ENCODE data around the gene ZNF157. TPM values are rescaled to one million over a fixed set of nuclear protein-coding genes. Genes with fewer than 3 reads are reported as not detected.
A peak's percentile ranks its signal among the peaks of the same experiment; 100 is the strongest.
"Not testable (repeated sequence)": the region's sequence is repeated elsewhere in the genome, so short reads cannot be mapped to it uniquely, and the experiment has no call there.

Gene ZNF157
- 0.14 and 0.58 TPM in 2 replicates for total RNA-seq (ENCODE audit: low replicate concordance)
- long read RNA-seq, result 0 reads

DNA sequence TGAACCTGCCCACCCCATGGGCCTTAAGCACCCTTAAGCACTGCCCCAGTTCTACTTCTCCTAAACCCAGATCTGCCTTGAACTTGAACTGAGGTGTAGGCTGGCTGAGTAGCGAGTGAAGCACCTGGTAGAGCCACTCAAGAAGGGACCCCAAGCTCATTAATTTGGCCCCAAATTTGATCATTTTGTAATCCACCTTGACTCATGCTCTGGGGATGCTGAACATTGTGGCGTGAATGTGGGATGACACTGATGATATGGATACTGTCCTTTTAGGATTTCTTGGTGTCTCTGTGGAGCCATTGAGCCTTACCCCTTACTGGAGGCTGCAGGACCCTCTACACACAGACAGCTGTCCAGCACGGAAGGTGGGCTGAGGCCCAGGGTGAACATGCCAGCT, at the start of gene ZNF157:
ZNF157 (plus strand) TSS at position 301 of the 400 bp plus-strand sequence; CDS start at position 392, 91 bp downstream.
- Mint-ChIP-seq H3K36me3 (peaks cover 3% of the 10 kb centered on the region), H3K4me3 (no peak within 1 kb of the TSS), H3K27ac (no peak within 1 kb of the TSS), H3K9me3 (no peaks in the 10 kb centered on the region), H3K27me3 (no peaks in the 10 kb centered on the region), H3K4me1 (ENCODE audit: unreplicated experiment) (no peaks in the 10 kb centered on the region)
- no peak for DNase-seq (ENCODE audit: extremely low spot score, unreplicated experiment)
- TF ChIP-seq, protein P1, sequence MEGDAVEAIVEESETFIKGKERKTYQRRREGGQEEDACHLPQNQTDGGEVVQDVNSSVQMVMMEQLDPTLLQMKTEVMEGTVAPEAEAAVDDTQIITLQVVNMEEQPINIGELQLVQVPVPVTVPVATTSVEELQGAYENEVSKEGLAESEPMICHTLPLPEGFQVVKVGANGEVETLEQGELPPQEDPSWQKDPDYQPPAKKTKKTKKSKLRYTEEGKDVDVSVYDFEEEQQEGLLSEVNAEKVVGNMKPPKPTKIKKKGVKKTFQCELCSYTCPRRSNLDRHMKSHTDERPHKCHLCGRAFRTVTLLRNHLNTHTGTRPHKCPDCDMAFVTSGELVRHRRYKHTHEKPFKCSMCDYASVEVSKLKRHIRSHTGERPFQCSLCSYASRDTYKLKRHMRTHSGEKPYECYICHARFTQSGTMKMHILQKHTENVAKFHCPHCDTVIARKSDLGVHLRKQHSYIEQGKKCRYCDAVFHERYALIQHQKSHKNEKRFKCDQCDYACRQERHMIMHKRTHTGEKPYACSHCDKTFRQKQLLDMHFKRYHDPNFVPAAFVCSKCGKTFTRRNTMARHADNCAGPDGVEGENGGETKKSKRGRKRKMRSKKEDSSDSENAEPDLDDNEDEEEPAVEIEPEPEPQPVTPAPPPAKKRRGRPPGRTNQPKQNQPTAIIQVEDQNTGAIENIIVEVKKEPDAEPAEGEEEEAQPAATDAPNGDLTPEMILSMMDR (conservative IDR thresholded peaks at IDR 0.05), result no peak

DNA sequence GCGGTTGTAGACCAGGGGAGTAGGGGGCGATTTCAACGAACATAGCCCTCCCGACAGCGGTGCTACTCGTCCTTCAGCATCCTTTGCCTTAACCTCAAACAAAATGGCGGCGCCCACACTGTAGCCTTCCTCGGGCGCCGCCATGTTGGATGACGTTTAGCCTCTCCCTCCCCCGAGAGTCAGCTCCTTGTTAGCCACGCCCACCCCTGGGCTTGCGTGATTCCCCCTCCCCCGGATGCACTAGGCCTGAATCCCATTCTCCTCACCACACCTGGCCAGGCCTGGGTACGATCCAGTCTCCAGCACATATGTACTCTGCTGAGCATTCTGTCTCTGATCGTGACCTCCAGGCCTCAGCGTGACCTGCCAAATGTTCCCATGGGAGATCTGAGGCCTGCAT, 49.0 kb upstream of the ZNF157 start:
- Mint-ChIP-seq H3K9me3 (peaks cover 5% of the 10 kb centered on the region), H3K27ac (peak overlapping the region; percentile 80), H3K4me3 (peak overlapping the region; percentile 63), H3K36me3 (peaks cover 4% of the 10 kb centered on the region), H3K4me1 (ENCODE audit: unreplicated experiment) (peaks cover 11% of the 10 kb centered on the region), H3K27me3 (no peaks in the 10 kb centered on the region)
- peak; percentile 79 for DNase-seq (ENCODE audit: extremely low spot score, unreplicated experiment)
- TF ChIP-seq, protein P1 (conservative IDR thresholded peaks at IDR 0.05), result no peak

DNA sequence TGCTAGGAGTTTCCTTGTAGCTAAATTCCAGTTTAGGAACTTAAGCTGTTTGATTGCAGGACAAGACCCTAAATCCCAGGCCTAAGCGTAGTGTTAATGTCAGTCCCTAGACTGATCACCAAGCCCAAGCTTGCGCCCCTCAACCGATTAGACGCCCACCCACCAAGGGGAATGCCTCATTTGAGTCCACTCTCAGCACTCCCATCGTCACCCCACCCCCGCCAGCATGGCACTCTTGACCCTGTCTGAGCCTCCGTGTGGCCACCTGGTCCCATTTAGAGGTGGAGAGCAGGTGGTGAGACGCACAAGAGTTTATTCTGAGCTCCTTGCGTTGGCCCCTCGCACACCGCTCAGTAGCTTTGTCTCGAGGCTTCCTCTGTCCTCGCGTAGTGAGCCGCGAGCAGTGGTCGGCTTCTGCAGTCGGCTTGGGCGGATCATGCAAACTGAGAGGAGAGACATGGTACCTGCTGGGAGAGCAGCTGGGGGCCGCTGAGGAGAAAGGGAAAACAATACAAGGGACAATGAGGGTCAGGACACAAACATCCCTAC, 48.5 kb upstream of the ZNF157 start:
- peaks cover 4% of the 10 kb centered on the region for H3K36me3 Mint-ChIP-seq
- TF ChIP-seq, protein P1 (conservative IDR thresholded peaks at IDR 0.05), result no peak
- H3K27ac Mint-ChIP-seq, result peak overlapping the region; percentile 80
- no peak overlapping the region for H3K4me3 Mint-ChIP-seq
- H3K9me3 Mint-ChIP-seq, result peaks cover 5% of the 10 kb centered on the region
- H3K4me1 Mint-ChIP-seq (ENCODE audit: unreplicated experiment), result peaks cover 6% of the 10 kb centered on the region
- no peaks in the 10 kb centered on the region for H3K27me3 Mint-ChIP-seq
- no peak for DNase-seq (ENCODE audit: extremely low spot score, unreplicated experiment)

DNA sequence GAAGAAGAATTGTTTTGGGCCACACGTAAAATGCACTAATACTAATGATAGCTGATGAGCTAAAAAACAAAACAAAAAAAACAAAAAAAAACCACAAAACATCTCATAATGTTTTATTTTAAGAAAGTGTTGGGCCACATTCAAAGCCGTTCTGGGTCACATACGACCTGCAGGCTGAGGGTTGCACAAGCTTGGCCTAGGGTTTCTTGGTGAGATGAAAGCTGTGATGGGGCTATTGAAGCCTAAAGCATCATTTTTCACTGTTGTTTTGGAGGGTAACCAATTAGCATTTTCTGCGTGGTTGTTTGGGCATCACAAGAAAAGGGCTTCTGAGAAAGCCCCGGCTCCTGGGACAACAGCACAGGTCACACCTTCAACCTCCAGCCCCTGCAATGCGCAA, 42.5 kb upstream of the ZNF157 start:
- Mint-ChIP-seq H3K9me3 (no peaks in the 10 kb centered on the region), H3K27me3 (no peaks in the 10 kb centered on the region), H3K4me3 (no peak overlapping the region), H3K4me1 (ENCODE audit: unreplicated experiment) (no peaks in the 10 kb centered on the region), H3K27ac (no peak overlapping the region), H3K36me3 (no peaks in the 10 kb centered on the region)
- TF ChIP-seq, protein P1 (conservative IDR thresholded peaks at IDR 0.05), result no peak
- no peak for DNase-seq (ENCODE audit: extremely low spot score, unreplicated experiment)

DNA sequence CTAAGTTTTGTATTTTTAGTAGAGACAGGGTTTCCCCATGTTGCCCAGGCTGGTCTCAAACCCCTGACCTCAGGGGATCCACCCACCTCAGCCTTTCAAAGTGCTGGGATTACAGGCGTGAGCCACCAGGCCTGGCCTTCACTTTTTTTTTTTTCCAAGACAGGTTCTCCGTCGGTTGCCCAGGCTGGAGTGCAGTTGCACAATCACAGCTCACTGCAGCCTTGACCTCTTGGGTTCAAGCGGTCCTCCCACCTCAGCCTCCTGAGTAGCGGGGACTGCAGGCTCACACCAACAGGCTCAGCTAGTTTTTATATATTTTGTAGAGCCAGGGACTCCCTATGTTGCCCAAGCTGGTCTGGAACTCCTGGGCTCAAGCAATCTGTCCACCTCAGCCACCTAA, 37.6 kb upstream of the ZNF157 start:
- H3K27me3 Mint-ChIP-seq, result not testable (repeated sequence)

DNA sequence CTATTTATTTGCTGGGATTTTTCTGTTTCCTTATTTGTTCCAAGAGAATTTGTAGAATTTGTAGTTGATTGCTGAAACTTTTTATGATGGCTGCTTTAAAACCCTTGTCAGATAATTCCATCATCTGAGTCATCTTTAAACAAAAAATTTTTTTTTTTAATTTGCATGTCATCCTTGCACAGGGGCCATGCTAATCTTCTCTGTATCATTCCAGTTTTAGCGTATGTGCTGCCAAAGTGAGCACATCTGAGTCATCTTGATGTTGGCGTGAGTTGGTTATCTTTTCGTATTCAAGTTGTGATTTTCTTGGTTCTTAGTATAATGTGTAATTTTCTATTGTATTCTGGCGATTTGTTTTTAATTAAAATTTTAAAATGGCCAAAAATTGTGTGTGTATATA, 18.7 kb upstream of the ZNF157 start:
- no peaks in the 10 kb centered on the region for H3K36me3 Mint-ChIP-seq
- TF ChIP-seq, protein P1 (conservative IDR thresholded peaks at IDR 0.05), result no peak
- no peak for DNase-seq (ENCODE audit: extremely low spot score, unreplicated experiment)
- no peaks in the 10 kb centered on the region for H3K27me3 Mint-ChIP-seq
- no peak overlapping the region for H3K27ac Mint-ChIP-seq
- H3K9me3 Mint-ChIP-seq, result no peaks in the 10 kb centered on the region
- no peak overlapping the region for H3K4me3 Mint-ChIP-seq
- H3K4me1 Mint-ChIP-seq (ENCODE audit: unreplicated experiment), result no peaks in the 10 kb centered on the region

More for the DNA sequence above, 37.6 kb upstream of the ZNF157 start:
- not testable (repeated sequence) for H3K4me1 Mint-ChIP-seq (ENCODE audit: unreplicated experiment); DNase-seq (ENCODE audit: extremely low spot score, unreplicated experiment); H3K4me3 Mint-ChIP-seq; H3K27ac Mint-ChIP-seq; H3K36me3 Mint-ChIP-seq; H3K9me3 Mint-ChIP-seq
